DOHH2 (cell line): ENCODE data around the gene CABCOCO1.

Source experiments
- H3F3A ChIP-seq: fragments of 200-600 bp; sonication (generic), shearing (Covaris generic); 2 replicates; pipeline ENCODE4 v1.6.0; 2016; ENCODE audit warnings: antibody characterized with exemption, mild to moderate bottlenecking; ENCODE audit not compliant: control insufficient read depth, insufficient read depth
- H3K27ac ChIP-seq: fragments of 200-600 bp; sonication (generic); 2 replicates; pipeline ENCODE4 v1.5.1; 2014; ENCODE audit warnings: low read depth, mild to moderate bottlenecking, low read length, moderate library complexity
- H3K27me3 ChIP-seq: fragments of 200-600 bp; sonication (generic); 2 replicates; pipeline ENCODE4 v1.6.1; 2014; ENCODE audit warnings: mild to moderate bottlenecking, low read length, mixed read lengths; ENCODE audit not compliant: control insufficient read depth
- H3K36me3 ChIP-seq: fragments of 200-600 bp; sonication (generic); 2 replicates; pipeline ENCODE4 v1.6.1; 2014; ENCODE audit warnings: mild to moderate bottlenecking, low read length, moderate library complexity, mixed read lengths; ENCODE audit not compliant: control insufficient read depth
- H3K4me1 ChIP-seq: fragments of 200-600 bp; sonication (generic); 2 replicates; pipeline ENCODE4 v1.6.1; 2014; ENCODE audit warnings: mild to moderate bottlenecking, low read length, mixed read lengths; ENCODE audit not compliant: control insufficient read depth
- H3K4me2 ChIP-seq: fragments of 200-600 bp; sonication (generic); 2 replicates; pipeline ENCODE4 v1.6.0; 2014; ENCODE audit warnings: mild to moderate bottlenecking, low read length, moderate library complexity
- H3K4me3 ChIP-seq: fragments of 200-600 bp; sonication (generic); 2 replicates; pipeline ENCODE4 v1.5.1; 2014; ENCODE audit warnings: mild to moderate bottlenecking, low read length, mixed read lengths
- H3K79me2 ChIP-seq: fragments of 200-600 bp; sonication (generic); 2 replicates; pipeline ENCODE4 v1.6.1; 2014; ENCODE audit warnings: mild to moderate bottlenecking, low read length, mixed read lengths; ENCODE audit not compliant: control insufficient read depth
- H3K9me2 ChIP-seq: fragments of 200-600 bp; sonication (generic); replicated peaks from 2 replicates; pipeline ENCODE4 v1.6.1; 2014; ENCODE audit warnings: mild to moderate bottlenecking, low read length, mixed read lengths; ENCODE audit not compliant: control insufficient read depth
- H3K9me3 ChIP-seq: fragments of 200-600 bp; sonication (generic); 2 replicates; pipeline ENCODE4 v1.6.1; 2014; ENCODE audit warnings: antibody characterized with exemption, low read length, mixed read lengths; ENCODE audit not compliant: control insufficient read depth, insufficient read depth
- H4K20me1 ChIP-seq: fragments of 200-600 bp; sonication (generic); 2 replicates; pipeline ENCODE4 v1.6.0; 2014; ENCODE audit warnings: low read depth, mild to moderate bottlenecking, antibody characterized with exemption, low read length, moderate library complexity; ENCODE audit not compliant: control insufficient read depth, insufficient read depth
- CTCF ChIP-seq: fragments of 200-600 bp; sonication (generic); IDR thresholded peaks from one replicate; pipeline ENCODE4 v1.5.1; 2014; ENCODE audit warnings: antibody characterized with exemption, mild to moderate bottlenecking, low read depth, low read length; ENCODE audit not compliant: poor library complexity, severe bottlenecking
- EZH2phosphoT487 ChIP-seq: fragments of 200-600 bp; sonication (generic); IDR thresholded peaks from 2 replicates; pipeline ENCODE4 v1.6.1; 2017; ENCODE audit warnings: borderline replicate concordance, mild to moderate bottlenecking, antibody characterized with exemption, low read length, moderate library complexity, mixed read lengths

CABCOCO1 gene

GRCh38 chr10:61798713-61799112 lies 136.0 kb downstream of the CABCOCO1 start:
- TF ChIP-seq EZH2phosphoT487 = no peak
- TF ChIP-seq CTCF = no peak
- H4K20me1 ChIP-seq = no peaks in the 10 kb centered on the region
- H3K27me3 ChIP-seq = no peaks in the 10 kb centered on the region
- no peaks in the 10 kb centered on the region for H3F3A ChIP-seq
- no peak overlapping the region for H3K27ac ChIP-seq
- no peaks in the 10 kb centered on the region for H3K9me3 ChIP-seq
- H3K9me2 ChIP-seq = no peaks in the 10 kb centered on the region
- no peak overlapping the region for H3K4me2 ChIP-seq
- no peaks in the 10 kb centered on the region for H3K4me1 ChIP-seq
- H3K36me3 ChIP-seq = no peaks in the 10 kb centered on the region
- H3K79me2 ChIP-seq = no peaks in the 10 kb centered on the region
- H3K4me3 ChIP-seq = no peak overlapping the region

DNA sequence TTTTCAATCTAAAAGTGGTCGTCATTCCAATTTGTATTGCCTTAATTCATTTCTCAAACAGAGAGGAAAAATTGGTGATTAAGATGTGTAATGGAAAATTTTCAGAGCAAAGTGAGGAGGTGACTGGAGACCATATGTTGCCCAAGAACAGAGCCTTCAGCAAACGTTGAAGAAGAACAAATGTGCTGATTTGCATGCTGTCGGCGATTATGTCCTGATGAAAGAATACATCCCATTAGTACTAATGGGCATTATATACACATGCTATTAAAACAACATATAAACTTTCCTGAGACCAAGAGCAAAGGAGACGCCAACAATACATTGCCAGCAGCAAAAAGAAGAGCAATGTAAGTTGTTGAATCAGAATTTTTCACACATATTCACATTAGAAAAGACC lies 138.8 kb downstream of the CABCOCO1 start:
- Histone ChIP-seq H3K4me3 (no peak overlapping the region), H3K79me2 (no peaks in the 10 kb centered on the region), H3F3A (no peaks in the 10 kb centered on the region), H3K36me3 (no peaks in the 10 kb centered on the region), H3K27ac (no peak overlapping the region), H3K4me1 (no peaks in the 10 kb centered on the region), H3K9me3 (no peaks in the 10 kb centered on the region), H3K9me2 (no peaks in the 10 kb centered on the region), H3K4me2 (no peak overlapping the region), H3K27me3 (no peaks in the 10 kb centered on the region), H4K20me1 (no peaks in the 10 kb centered on the region)
- TF ChIP-seq EZH2phosphoT487 (no peak), CTCF (no peak)

DNA sequence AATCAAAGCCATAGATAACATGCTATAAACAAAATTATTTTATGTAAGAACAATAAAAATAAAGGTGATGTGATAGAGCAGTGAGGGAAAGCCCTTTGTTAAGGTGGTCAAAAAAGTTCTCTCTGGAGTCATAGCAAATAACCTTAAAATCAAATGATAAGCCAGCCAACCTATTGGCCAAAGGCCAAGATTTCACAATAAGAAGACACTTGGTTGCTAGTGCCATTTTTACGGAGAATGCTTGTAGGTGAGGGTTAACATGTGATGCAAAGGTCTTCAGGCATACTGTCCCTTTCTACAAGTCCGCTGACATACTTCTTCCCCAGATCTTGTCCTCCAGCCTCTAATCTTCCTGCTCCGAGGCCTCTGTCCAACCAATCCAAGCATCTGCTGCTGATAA lies 140.5 kb downstream of the CABCOCO1 start:
- Histone ChIP-seq H3K4me2 (no peak overlapping the region), H3K4me3 (no peak overlapping the region), H3K27ac (no peak overlapping the region), H3K9me3 (no peaks in the 10 kb centered on the region), H3K4me1 (no peaks in the 10 kb centered on the region), H3K9me2 (no peaks in the 10 kb centered on the region), H3K27me3 (no peaks in the 10 kb centered on the region), H3K36me3 (no peaks in the 10 kb centered on the region), H4K20me1 (no peaks in the 10 kb centered on the region), H3F3A (no peaks in the 10 kb centered on the region), H3K79me2 (no peaks in the 10 kb centered on the region)
- TF ChIP-seq EZH2phosphoT487 = no peak
- no peak for TF ChIP-seq CTCF

- no peak overlapping the region for H3K4me3 ChIP-seq
- no peaks in the 10 kb centered on the region for H4K20me1 ChIP-seq
- TF ChIP-seq EZH2phosphoT487 (no peak), CTCF (no peak)
- no peak overlapping the region for H3K4me2 ChIP-seq
- no peaks in the 10 kb centered on the region for H3K79me2 ChIP-seq
- H3K27ac ChIP-seq = no peak overlapping the region
- no peaks in the 10 kb centered on the region for H3K4me1 ChIP-seq
- H3K9me3 ChIP-seq = no peaks in the 10 kb centered on the region
- no peaks in the 10 kb centered on the region for H3K36me3 ChIP-seq
- no peaks in the 10 kb centered on the region for H3K27me3 ChIP-seq
- H3K9me2 ChIP-seq = no peaks in the 10 kb centered on the region
- H3F3A ChIP-seq = no peaks in the 10 kb centered on the region
These were observed 141.7 kb downstream of the CABCOCO1 start for GRCh38 chr10:61804414-61804813.
